ENCODE data around the gene FBXL2.

Gene FBXL2, protein sequence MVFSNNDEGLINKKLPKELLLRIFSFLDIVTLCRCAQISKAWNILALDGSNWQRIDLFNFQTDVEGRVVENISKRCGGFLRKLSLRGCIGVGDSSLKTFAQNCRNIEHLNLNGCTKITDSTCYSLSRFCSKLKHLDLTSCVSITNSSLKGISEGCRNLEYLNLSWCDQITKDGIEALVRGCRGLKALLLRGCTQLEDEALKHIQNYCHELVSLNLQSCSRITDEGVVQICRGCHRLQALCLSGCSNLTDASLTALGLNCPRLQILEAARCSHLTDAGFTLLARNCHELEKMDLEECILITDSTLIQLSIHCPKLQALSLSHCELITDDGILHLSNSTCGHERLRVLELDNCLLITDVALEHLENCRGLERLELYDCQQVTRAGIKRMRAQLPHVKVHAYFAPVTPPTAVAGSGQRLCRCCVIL

DNA sequence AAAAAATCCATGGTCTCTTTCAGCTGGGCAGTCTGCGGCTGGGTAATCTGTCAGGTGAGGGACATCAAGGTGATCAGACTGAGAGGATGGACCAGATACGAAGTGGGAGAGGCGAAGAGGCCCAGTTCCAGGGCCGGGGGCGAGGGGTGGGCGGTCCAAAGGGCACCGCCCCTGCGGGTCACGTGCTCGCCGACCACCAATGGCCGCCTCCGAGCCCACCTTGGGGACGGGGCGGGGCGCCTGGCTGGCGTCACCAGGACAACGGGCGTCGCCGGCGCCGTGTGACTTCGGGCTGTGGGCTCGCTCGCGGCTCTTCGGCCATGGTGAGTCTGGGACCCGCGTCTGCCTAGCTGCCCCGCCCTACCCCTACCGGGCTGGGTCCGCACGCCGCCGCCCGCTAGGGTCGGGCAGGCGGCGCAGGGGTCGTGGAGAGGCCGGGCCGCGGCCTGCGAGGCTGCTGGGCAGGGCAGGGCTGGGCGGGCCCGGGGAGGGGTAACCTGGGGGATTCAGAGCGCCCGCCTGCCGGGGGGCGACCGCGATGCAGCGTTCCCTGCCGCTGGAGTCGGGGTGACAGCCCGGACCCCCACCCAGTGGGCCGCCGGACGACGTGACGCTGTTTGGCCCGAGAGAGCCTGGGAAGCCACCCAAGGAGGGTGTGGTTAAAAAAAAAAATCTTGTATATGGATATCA is at the start of gene FBXL2:
FBXL2 (plus strand) TSS at position 250 of the 690 bp plus-strand sequence; CDS start at position 321, 71 bp downstream.
- DNase-seq, result no peak

DNA sequence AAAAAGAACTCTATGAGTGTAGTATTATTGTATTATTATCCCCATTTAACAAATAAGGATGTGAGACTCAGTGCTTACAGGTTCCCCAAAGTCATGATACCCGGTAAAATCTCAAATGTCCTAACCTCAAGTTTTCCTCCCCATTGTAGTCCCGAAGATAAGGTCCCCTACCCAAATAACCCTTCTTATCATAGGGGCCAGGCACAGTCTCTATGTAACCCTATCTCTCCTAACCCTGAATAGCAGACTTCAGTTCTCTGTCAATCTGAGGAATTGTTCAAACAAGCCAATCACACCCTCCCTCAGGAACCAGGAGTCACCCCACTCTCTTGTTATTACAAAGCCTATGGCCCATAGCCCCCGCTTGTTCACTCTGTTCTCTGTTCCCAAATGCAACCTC is 48.2 kb upstream of the FBXL2 start:
- no peak for DNase-seq

DNA sequence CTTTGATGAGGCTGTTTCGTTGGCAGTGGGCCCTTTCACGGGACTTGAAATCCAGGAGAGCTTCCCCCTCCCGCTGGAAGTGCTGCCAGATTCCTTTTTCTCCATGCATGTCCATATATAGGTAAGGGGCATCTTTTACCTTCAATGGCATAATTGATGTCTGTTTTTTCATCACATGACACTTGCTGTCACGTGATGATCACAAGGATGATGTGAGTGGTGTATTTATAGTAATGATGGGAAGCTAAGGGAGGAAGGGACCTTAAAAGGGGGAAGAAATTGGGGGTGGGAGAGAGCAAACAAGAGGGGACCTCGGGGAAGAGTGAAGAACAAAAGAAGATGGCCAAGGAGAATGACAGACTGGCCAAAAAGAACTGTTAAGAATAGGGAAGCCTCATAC is 47.3 kb upstream of the FBXL2 start:
- DNase-seq, result no peak

DNA sequence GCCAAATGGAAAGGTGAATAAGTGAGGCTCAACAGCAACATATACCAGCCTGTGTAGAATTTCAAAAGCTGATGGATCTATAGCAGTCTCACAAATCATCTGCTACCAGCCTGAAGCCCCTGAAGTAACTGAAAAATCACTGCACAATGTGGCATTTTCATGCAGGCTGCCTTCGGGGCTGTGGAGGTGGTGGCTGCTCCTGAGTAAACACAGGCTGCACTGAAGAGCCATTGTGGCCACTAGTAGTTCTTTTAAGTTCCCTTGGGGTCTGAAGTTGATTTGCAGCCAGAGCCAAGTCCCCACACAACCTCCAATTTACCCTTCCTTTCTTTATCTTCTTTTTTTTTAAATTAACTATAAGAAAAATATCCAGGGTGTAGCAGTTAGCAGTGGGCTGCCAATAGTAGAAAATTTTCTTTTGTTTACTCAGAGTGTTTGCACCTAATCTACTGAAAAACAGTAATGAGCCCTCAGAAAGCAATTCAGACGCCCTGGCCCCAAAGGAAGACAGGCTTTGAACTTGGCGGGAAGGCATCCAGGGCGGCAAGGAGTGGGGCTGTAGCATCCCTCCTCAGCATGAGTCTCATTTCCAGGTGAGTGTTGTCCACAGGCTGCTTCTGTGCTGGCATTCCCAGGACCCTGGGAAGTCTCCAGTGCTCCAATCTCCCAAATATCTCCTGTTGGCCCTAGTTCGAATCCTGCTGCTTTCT is 45.3 kb upstream of the FBXL2 start:
- DNase-seq, result no peak

DNA sequence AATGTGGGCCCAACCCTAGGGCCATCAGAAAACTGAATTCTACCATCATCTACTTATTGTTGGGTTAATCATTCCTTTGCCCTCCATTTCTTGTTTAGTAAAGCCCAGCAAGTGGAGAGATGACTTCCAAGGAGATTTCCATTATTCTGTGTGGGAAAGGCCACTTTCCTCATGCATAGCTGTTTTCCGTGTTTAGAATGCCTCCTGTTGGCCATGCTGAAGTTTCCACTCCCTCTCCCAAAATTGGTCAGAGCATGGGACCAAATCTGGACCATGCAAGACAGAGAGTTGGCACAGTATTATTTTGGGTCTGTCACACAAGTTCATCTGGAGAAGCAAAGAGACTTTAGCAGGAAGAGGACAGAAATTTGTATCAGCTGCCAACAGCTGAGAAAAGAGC is 43.4 kb upstream of the FBXL2 start:
- DNase-seq, result no peak

DNA sequence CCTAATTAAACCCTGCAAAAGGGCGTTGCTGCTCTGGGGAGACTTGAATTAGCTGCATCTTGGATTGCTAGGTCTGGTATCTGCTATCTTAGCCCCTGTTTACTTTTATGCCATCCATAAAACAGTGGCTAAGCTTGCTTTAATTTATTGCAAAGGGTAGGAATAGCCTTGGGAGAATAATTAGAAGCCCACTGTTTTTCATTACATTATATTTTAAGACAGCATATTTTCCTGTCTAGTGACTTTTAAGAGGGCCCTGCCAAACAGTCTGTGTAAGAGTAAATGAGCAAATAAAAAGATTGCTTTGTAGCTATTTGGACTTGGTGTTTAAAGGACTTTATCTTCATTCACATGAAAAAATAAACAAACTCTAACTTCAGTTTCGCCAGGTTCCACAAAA is 41.2 kb upstream of the FBXL2 start:
- DNase-seq, result no peak

DNA sequence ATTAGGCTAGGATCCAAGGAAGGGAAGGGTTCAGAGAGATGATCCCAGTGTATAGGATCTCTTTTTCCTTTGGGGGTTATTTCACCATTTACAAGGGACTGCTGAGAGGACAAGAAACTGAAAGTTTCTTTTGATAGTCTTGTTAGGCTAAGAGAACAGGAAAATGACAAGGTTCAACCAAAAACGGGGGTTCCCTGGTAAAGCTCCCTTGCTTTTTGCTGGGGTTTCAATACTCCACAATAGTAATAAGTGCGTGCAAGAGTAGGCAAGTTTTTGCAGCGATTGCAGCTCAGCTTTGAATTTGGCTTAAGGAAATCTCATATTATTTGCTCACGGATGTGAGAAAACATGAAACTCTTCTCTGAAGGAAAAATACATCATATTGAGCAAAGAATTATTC is 39.8 kb upstream of the FBXL2 start:
- DNase-seq, result no peak

DNA sequence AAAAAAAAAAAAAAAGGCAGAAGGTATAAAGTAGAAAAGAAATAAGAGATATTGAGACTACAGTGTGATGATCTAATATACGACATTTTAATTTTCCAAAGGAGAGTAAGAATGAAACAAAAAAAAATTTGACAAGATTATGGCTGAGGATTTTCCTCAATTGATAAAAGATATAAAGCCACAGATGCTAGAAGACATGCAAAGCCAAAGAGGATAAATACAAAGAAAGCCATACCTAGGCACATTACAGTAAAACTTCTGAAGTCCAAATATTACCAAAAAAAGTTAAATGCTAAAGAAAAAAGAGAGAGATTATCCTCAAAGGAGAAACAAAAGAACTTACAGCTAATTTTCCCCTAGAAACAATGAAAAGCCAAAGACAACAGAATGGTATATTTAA is 38.3 kb upstream of the FBXL2 start:
- DNase-seq, result no peak

DNA sequence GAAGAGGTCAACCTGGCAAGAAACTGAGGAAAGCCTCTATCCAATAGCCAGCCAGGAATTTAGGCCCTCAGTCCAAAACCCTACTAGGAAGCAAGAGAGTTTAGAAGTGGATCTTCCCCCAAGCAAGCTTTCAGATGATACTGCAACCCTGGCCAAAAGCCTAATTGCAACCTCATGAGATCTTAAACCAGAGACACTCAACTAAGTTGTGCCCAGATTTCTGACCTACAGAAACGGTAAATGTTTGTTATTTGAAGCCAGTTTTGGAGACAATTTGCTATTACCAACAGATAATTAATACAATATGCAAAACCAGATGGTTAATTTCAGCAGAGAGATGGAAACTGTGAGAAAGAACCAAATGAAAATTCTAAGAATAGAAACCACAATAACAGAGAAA is 37.0 kb upstream of the FBXL2 start:
- DNase-seq, result no peak

DNA sequence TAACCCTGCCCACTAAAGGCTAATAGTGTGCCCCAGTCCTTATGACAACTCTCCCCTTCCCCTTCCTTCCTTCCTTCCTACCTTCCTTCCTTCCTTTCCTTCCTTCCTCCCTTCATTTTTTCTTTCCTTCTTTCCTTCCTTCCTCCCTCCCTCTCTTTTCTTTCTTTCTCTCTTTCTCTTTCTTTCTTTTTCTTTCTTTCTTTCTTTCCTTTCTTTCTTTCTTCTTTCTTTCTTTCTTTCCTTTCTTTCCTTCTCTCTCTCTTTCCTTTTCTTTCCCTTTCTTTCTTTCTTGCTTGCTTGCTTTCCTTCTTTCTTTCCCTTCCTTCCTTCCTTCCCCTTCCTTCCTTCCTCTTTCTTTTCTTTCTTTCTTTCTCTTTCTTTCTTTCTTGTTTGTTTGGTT is 30.5 kb upstream of the FBXL2 start:
- no peak for DNase-seq

DNA sequence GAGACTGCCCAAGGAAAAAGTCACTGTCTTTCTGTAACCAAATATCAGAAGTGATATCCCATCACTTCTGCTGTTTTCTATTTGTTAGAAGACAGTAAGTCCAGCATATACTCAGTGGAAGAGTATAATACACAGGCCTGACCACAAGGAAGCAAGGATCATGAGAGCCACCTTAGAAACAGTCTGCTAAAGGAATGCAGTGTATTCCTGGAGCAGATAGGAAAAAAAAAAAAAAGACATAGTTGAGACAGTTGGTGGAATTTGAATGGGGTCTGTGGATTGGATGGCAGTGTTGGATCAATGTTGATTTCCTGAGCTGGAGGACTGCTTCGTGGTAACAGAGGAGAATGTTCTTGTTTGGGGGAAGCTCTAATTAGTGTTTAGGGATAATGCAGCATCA is 26.5 kb upstream of the FBXL2 start:
- no peak for DNase-seq

DNA sequence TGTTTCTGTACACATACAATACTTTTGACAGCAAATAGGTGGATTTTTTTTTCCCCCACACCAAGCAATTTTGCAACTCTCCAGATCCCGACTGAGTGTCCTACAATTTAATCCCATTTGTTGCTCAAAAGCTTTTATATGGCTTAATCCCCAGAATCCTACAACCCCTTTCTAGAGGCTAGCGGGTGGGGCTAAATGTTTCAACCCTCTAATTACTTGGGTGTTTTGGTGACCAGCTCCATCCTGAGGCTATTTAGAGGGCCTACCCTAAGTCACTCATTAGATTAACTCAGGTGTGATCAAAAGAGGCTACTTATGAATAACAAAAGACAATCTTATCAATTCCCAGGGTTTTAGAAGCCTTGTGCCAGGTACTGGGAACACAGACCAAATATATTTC is 21.0 kb upstream of the FBXL2 start:
- DNase-seq, result no peak

DNA sequence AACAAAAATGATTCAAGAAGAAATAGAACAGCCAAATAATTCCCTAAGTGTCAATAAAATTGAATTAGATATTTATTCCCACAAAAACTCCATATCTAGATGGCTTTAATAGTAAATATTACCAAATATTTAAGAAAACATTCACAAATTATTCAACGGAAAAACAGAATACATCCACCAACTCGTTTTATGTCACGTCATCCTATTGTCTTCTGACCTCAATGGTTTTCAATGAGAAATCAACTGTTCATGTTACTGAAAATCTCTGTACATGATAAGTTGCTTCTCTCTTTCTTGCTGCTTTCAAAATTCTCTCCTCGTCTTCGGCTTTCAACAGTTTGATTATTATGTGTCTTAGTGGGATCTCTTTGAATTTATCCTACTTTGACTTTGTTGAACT is 17.1 kb upstream of the FBXL2 start:
- no peak for DNase-seq

DNA sequence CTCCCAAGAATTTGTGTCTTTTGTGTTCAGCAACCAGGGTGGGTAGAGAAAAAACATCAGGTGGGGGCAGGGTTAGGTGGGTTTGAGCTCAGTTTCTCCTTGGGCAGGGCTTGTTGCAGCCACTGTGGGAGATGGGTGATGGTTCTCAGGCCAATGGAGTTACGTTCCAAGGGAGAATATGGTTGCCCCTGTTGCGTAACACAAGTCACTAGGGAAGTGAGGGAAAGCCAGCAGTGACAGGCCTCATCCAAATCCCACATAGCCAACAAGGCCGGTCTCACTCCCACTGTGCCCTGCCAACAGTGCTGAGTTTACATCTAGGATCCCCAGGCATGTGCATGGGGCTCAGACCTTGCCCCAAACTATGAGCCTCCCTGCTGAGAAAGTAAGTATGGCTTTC is 7.9 kb upstream of the FBXL2 start:
- DNase-seq, result no peak

DNA sequence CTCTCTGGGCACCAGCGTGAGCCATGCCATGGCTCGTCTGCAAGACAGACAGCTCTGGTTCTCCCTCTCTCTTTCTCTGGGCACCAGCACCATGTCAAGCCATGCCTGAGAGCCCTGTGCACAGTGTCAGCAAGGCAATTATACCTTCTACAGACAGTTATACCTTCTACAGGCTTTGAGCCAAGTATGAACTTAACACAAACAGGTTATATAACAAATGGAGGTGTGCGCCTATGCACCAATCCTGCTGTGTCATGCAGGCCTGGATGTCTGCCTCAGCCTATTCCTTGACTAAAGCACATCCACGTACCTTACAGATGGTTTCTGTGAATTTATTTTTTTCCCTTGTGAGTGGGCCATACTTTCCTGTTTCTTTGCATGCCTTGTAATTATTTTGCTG is 5.9 kb upstream of the FBXL2 start:
- DNase-seq, result no peak

DNA sequence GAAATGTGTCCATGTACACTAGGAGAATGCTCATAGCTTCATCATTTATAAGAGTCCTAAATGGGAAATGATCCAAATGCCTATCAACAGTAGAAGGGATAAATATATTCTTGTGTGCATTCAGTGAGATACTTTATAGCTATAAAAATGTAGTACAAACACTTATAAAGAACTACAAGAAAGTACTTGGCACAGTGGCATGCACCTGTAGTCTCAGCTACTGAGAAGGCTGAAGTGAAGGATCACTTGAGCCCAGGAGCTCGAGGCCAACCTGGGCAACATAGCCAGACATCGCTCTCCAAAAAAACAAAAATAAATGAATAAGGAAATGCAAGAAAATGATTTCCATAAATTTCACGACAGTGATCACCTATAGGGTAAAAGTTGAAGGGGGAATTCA is 3.6 kb upstream of the FBXL2 start:
- no peak for DNase-seq

DNA sequence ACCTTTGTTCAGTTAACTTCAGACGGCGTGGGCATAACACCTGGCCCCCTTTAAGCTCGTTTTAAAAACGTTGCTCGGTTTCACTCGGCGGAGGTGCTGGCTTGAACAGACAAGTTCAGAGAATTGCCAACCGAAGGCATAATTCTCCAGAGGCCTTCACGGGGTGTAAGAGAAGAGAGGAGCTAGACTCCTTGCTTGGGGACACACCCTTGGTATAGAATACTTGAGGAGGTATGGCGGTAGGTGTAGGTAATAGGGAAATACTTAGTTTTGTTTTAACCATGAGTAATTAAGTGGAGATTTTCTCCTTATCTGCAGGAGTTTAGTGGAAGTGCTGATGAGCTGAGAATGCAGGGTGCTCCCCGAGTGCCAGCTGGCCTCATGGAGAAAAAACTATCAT is 921 bp downstream of the FBXL2 start:
- DNase-seq, result no peak

DNA sequence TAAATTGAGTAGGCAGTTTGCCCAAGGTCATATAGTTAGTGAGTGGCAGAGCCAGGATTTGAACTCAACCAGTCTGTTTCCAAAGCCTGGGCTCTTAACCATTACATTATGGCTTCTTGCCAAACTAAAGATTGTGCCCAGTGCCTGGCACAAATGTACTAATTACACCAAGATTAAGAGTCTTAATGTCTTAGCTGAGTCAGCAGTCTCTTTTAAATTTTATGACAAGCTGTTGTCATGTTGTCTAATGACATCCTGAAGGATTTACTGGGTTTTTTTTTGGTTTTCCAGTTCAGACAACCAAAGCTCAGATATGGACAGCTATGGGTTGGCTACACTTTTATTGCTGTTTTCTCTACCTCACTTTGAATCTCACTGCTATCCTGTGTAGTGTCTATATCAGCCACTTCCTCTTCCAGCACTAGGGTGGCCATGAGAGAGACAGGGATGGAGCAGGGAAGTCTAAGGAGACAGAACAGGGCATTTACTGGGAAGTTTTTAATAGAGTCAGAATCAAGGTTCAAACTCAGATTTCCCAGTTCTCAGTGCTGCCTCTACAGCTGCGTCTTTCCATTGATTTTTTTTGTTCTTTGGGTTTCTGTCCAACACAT is 10.5 kb downstream of the FBXL2 start:
- DNase-seq, result no peak

DNA sequence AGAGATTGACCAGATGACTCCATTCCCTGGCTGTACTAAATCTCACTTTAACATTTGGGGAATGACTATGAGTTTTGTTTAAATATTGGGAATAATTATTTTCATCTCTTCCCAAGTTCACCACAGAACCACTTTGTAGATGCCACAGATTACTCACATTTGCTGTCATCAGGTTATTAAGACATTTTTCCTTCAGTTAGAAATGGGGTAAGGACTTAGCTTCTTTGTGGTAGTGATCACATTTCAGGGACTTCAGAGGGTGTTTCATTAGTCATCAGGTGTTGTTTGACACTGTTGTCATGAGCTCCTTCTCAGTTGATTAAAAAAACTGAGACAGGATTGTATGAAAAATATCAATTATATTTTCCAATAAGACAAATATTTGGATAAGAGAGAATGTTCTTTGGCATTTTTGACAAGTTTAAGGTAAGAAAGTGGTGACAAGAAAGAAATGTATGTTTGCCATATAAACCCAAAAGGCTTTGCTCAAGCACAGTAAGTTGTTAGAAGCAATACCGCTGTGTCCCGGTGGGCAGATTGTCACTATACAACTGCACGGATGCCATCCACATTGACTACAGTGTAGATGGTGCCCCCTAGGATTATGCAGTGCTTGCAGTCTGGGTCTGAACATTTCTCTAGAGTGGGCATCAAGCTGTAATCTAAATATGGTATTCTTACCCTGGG is 22.3 kb downstream of the FBXL2 start:
- DNase-seq, result no peak

DNA sequence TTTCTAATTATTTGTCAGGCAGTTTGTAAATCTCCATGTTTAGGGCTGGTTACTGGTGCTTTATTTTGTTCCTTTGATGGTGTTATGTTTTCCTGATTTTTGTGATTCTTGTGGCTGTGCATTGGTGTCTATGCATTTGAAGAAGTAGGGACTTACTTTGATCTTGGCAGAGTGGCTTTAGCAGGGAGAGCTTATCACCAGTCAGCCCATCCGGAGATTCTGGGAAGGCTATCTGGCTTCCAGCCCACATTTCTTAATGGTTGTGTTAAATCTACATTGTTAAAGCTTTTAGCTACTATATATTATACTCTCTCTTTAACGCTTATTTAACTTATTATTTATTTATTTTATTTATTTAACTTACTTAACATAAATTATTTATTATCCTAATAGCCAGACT is 35.1 kb downstream of the FBXL2 start:
- DNase-seq, result no peak

DNA sequence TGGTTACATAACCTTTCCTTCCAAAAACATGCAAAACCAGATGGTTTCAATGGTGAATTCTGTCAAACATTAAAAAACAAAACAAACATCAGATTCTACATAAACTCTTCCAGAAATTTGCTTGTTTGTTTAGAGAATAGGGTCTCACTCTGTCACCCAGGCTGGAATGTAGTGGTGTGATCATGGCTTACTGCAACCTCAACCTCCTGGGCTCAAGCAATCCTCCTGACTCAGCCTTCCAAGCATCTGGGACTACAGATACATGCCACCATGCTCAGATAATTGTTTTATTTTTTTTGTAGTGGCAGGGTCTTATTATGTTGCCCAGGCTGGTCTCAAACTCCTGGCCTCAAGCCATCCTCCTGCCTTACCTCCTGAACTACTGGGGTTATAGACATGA is 36.1 kb downstream of the FBXL2 start:
- DNase-seq, result no peak

DNA sequence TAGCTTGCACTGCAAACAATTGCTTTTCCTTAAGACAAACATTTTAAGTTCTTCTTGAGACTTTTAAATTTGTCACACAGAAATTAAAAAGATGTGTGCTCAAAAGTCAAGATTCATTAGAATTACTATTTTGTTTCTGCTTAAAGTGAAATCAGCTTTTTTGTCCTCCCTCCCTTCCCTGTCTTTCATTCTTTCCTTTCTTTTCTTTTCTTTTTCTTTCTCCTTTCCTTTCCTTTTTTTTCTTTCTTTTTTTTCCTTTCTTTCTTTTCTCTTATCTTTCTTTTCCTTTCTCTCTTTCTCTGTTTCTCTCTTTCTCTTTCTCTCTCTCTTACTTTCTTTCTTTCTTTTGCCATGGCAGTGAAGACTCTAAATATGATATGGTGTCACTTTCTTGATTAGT is 37.8 kb downstream of the FBXL2 start:
- no peak for DNase-seq

DNA sequence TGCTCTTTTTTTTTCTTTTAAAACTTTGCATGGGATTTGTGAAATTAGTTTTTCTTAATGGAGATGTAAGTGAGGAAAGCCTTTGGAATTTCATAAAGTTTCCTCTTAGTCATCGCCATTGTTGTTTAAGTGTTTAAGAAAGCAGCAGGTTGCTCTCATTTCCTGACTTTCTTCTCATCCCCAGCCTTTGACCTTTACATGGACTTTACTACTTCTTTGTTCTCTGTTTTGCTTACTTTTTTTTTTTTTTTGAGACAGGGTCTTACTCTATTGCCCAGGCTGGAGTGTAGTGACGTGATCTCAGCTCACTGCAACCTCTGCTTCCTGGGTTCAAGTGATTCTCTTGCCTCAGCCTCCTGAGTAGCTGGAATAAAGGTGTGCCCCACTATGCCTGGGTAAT is 38.6 kb downstream of the FBXL2 start:
- DNase-seq, result no peak

Data from CD4-positive, alpha-beta T cell treated with Interleukin-17A for 1 hour (primary cell).